GM23338 (cell line): Measurements from ENCODE around the gene SNX9. TPM values are rescaled to one million over a fixed set of nuclear protein-coding genes. Genes with fewer than 3 reads are reported as not detected.

Experiments
- ATAC-seq: fragments of 200-7000 bp; cut with Tn5 transposase; 3 replicates; pipeline ENCODE4 v1.9.1; 2020
- DNase-seq: peaks from one replicate; pipeline ENCODE4 v3.0.0-alpha.2; 2015; ENCODE audit warnings: low spot score
- H2AFZ ChIP-seq: fragments of 200-600 bp; sonication (generic); 2 replicates; pipeline ENCODE4 v1.8.0; 2016; ENCODE audit warnings: antibody characterized with exemption, mild to moderate bottlenecking, moderate library complexity
- H3F3A ChIP-seq: fragments of 200-600 bp; sonication (generic); replicated peaks from 2 replicates; pipeline ENCODE4 v1.8.0; 2017; ENCODE audit warnings: antibody characterized with exemption, mixed run types, low read depth
- H3K27ac ChIP-seq: fragments of 200-600 bp; sonication (generic); 2 replicates; pipeline ENCODE4 v1.6.1; 2016; ENCODE audit warnings: low read depth
- H3K27me3 ChIP-seq: fragments of 200-600 bp; sonication (generic); 2 replicates; pipeline ENCODE4 v1.8.0; 2016; ENCODE audit warnings: mild to moderate bottlenecking, mixed run types, moderate library complexity; ENCODE audit not compliant: insufficient read depth
- H3K36me3 ChIP-seq: fragments of 200-600 bp; sonication (generic); 2 replicates; pipeline ENCODE4 v1.8.0; 2016; ENCODE audit warnings: mild to moderate bottlenecking; ENCODE audit not compliant: insufficient read depth
- H3K4me1 ChIP-seq: fragments of 200-600 bp; sonication (generic); 2 replicates; pipeline ENCODE4 v1.8.0; 2016; ENCODE audit warnings: mild to moderate bottlenecking, moderate library complexity; ENCODE audit not compliant: insufficient read depth
- H3K4me2 ChIP-seq: fragments of 200-600 bp; sonication (generic); 2 replicates; pipeline ENCODE4 v1.7.1; 2017; ENCODE audit warnings: mixed run types
- H3K4me3 ChIP-seq: fragments of 200-600 bp; sonication (generic); 2 replicates; pipeline ENCODE4 v1.6.1; 2016; ENCODE audit warnings: mixed run types
- H3K79me2 ChIP-seq: fragments of 200-600 bp; sonication (generic); replicated peaks from 2 replicates; pipeline ENCODE4 v1.8.0; 2017; ENCODE audit warnings: mild to moderate bottlenecking; ENCODE audit not compliant: insufficient read depth
- H3K9me2 ChIP-seq: fragments of 200-600 bp; sonication (generic); 2 replicates; pipeline ENCODE4 v1.8.0; 2017; ENCODE audit not compliant: insufficient read depth
- H4K20me1 ChIP-seq: fragments of 200-600 bp; sonication (generic); replicated peaks from 2 replicates; pipeline ENCODE4 v1.8.0; 2017; ENCODE audit warnings: mild to moderate bottlenecking; ENCODE audit not compliant: insufficient read depth
- H3K27ac Mint-ChIP-seq: 2 replicates; pipeline ENCODE4 v1.8.0; 2020; ENCODE audit warnings: inconsistent platforms, mild to moderate bottlenecking, moderate library complexity, mixed read lengths
- H3K27me3 Mint-ChIP-seq: 3 replicates; pipeline ENCODE4 v1.8.0; 2022; ENCODE audit warnings: low read depth, mild to moderate bottlenecking, moderate library complexity, mixed read lengths, inconsistent platforms; ENCODE audit not compliant: insufficient read depth, poor library complexity
- H3K36me3 Mint-ChIP-seq: 3 replicates; pipeline ENCODE4 v1.8.0; 2021; ENCODE audit warnings: low read depth, mild to moderate bottlenecking, inconsistent platforms, moderate library complexity, mixed read lengths
- H3K4me1 Mint-ChIP-seq: 3 replicates; pipeline ENCODE4 v1.8.0; 2020; ENCODE audit warnings: mild to moderate bottlenecking, inconsistent platforms, mixed read lengths
- H3K4me3 Mint-ChIP-seq: 3 replicates; pipeline ENCODE4 v1.8.0; 2021; ENCODE audit warnings: moderate library complexity, mild to moderate bottlenecking, inconsistent platforms, mixed read lengths
- H3K9me3 Mint-ChIP-seq: 3 replicates; pipeline ENCODE4 v1.8.0; 2020; ENCODE audit warnings: moderate library complexity, mild to moderate bottlenecking, inconsistent platforms, mixed read lengths
- CREB1 ChIP-seq: fragments of 250-450 bp; sonication (Bioruptor Pico); IDR thresholded peaks from 2 replicates; pipeline ENCODE4 v1.5.0; 2020; ENCODE audit warnings: low read depth, mild to moderate bottlenecking, moderate library complexity
- CTCF ChIP-seq, 2 experiments: fragments of 200-600 bp in 1 of 2; sonication (generic) in 1 of 2; conservative IDR thresholded peaks; 2 replicates each; pipeline versions ENCODE4 v1.5.1 to v1.6.1; 2016 to 2017; ENCODE audit warnings: antibody characterized with exemption in 2 of 2, low read depth in 2 of 2, mild to moderate bottlenecking in 2 of 2, moderate library complexity in 1 of 2
- ETS1 ChIP-seq: IDR thresholded peaks from 2 replicates; pipeline ENCODE4 v1.6.1; 2016; ENCODE audit warnings: antibody characterized with exemption
- EZH2 ChIP-seq: fragments of 200-600 bp; sonication (generic); IDR thresholded peaks from one replicate; pipeline ENCODE4 v1.8.0; 2017; ENCODE audit warnings: antibody characterized with exemption, mild to moderate bottlenecking, low read depth; ENCODE audit not compliant: unreplicated experiment
- EZH2phosphoT487 ChIP-seq: fragments of 200-600 bp; sonication (generic); IDR thresholded peaks from one replicate; pipeline ENCODE4 v1.8.1; 2018; ENCODE audit warnings: antibody characterized with exemption; ENCODE audit not compliant: unreplicated experiment
- JUNB ChIP-seq: IDR thresholded peaks from one replicate; pipeline ENCODE4 v1.6.1; 2016; ENCODE audit warnings: antibody characterized with exemption; ENCODE audit not compliant: unreplicated experiment
- NANOG ChIP-seq: IDR thresholded peaks from 2 replicates; pipeline ENCODE4 v1.6.1; 2016; ENCODE audit warnings: antibody characterized with exemption, borderline replicate concordance
- POLR2AphosphoS5 ChIP-seq: IDR thresholded peaks from 2 replicates; pipeline ENCODE4 v1.6.1; 2016; ENCODE audit warnings: antibody characterized with exemption, low read depth
- REST ChIP-seq: IDR thresholded peaks from one replicate; pipeline ENCODE4 v1.6.1; 2018; ENCODE audit warnings: antibody characterized with exemption; ENCODE audit not compliant: unreplicated experiment
- STAT1 ChIP-seq: IDR thresholded peaks from one replicate; pipeline ENCODE4 v1.6.1; 2016; ENCODE audit warnings: antibody characterized with exemption; ENCODE audit not compliant: unreplicated experiment
- ZNF114 ChIP-seq: fragments of 250-450 bp; sonication (Bioruptor Pico); IDR thresholded peaks from 2 replicates; pipeline ENCODE4 v1.5.0; 2020; ENCODE audit warnings: mild to moderate bottlenecking, moderate library complexity
- ZNF331 ChIP-seq: fragments of 250-450 bp; sonication (Bioruptor Pico); IDR thresholded peaks from 2 replicates; pipeline ENCODE4 v1.5.0; 2020; ENCODE audit warnings: low read depth, mild to moderate bottlenecking, moderate library complexity
- ZNF462 ChIP-seq: fragments of 250-450 bp; sonication (Bioruptor Pico); IDR thresholded peaks from 2 replicates; pipeline ENCODE4 v1.5.0; 2020; ENCODE audit warnings: mild to moderate bottlenecking, moderate library complexity
- polyA plus RNA-seq: library from polyadenylated mRNA; unstranded; fragments of >200 nt; fragmentation: Nextera tagmentation; extraction: Ambion mirVana; gene quantifications from 2 replicates; pipeline ENCODE4 v1.2.1, GENCODE V29; 2016
- total RNA-seq: library from RNA; depleted of rRNA; stranded (reverse); fragments of >200 nt; shearing (Covaris generic); gene quantifications from 2 replicates; pipeline ENCODE4 v1.2.3, GENCODE V29; 2014

The SNX9 gene
- total and polyA plus RNA-seq, 2 experiments from 2014 or later = 18.4 to 23.3 TPM

DNA sequence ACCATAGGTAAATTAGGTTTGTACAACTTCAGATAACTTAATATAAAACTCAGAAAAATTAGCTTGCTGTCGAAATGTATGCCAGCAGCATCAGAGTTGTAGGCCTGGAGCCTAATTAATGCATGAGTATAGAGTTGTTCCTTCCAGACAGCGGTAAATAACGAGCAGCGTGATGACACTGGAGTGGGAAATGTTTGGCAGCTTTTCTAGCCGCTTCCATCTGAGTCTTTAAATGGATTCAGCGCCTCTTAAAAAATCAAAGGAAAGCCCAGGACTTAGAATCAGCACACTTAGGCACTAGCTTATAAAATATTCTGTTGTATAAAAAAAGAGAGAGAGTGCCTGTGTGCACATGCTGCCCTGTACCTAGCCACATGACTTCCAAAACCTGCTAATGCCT is 114.9 kb downstream of the SNX9 start:
- H3K9me3 Mint-ChIP-seq = no peaks in the 10 kb centered on the region
- Histone ChIP-seq H3K4me1 (no peaks in the 10 kb centered on the region), H3K4me3 (no peak overlapping the region), H3K36me3 (peaks cover 41% of the 10 kb centered on the region), H3K27me3 (no peaks in the 10 kb centered on the region), H3K9me2 (no peaks in the 10 kb centered on the region), H4K20me1 (no peaks in the 10 kb centered on the region), H3K27ac (no peak overlapping the region), H3K4me2 (no peak overlapping the region), H3K79me2 (no peaks in the 10 kb centered on the region), H2AFZ (no peak overlapping the region), H3F3A (no peaks in the 10 kb centered on the region)
- TF ChIP-seq POLR2AphosphoS5 = no peak
- no peak for TF ChIP-seq STAT1
- TF ChIP-seq ZNF331 (CRISPR knock-in tag) = no peak
- no peak for TF ChIP-seq CTCF (conservative IDR thresholded peaks at IDR 0.05; ENCODE audit: low read depth in 2 of 2)
- TF ChIP-seq EZH2phosphoT487 = no peak
- no peak for TF ChIP-seq CREB1 (CRISPR knock-in tag)
- TF ChIP-seq JUNB = no peak
- TF ChIP-seq REST = no peak
- no peak for TF ChIP-seq NANOG
- no peak for TF ChIP-seq ZNF462 (CRISPR knock-in tag)
- TF ChIP-seq EZH2 = no peak
- no peak for TF ChIP-seq ETS1
- no peak for TF ChIP-seq ZNF114 (CRISPR knock-in tag)
- H3K4me3 Mint-ChIP-seq = no peak overlapping the region
- no peak overlapping the region for H3K27ac Mint-ChIP-seq
- peaks cover 47% of the 10 kb centered on the region; the same call in 2 of the 3 replicates for H3K36me3 Mint-ChIP-seq
- no peaks in the 10 kb centered on the region for H3K27me3 Mint-ChIP-seq
- DNase-seq = no peak
- no peaks in the 10 kb centered on the region for H3K4me1 Mint-ChIP-seq
- ATAC-seq = no peak
